GM12872 (cell line): ENCODE results near the gene IGF2R.
A peak's percentile ranks its signal among the peaks of the same experiment; 100 is the strongest.

Source experiments
- TF ChIP-seq, protein P1 (sequence below): IDR thresholded peaks from 3 replicates; pipeline ENCODE4 v1.5.1; 2011; ENCODE audit warnings: low read depth, mild to moderate bottlenecking, low read length, moderate library complexity; ENCODE audit not compliant: insufficient read depth

Gene IGF2R

DNA sequence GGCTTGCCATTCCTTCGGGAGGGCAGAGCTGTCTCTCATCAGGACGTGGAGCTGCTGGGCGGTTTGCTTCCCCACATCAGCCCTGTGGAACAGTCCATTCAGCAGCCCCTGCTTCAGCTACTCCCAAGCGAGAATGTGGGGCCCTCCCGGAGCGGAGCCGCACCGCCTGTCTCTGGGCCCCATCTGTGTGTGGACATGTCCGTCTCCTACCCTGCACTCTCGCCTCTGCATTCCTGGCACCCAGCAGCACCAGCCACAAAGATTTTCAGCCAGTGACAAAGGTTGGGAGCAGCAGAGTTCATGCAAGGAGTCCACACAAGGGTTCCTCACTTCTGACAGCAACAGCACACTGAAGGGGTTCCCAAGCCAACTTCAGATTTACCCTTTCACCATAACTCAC, 123.7 kb downstream of the IGF2R start:
- TF ChIP-seq, protein P1, sequence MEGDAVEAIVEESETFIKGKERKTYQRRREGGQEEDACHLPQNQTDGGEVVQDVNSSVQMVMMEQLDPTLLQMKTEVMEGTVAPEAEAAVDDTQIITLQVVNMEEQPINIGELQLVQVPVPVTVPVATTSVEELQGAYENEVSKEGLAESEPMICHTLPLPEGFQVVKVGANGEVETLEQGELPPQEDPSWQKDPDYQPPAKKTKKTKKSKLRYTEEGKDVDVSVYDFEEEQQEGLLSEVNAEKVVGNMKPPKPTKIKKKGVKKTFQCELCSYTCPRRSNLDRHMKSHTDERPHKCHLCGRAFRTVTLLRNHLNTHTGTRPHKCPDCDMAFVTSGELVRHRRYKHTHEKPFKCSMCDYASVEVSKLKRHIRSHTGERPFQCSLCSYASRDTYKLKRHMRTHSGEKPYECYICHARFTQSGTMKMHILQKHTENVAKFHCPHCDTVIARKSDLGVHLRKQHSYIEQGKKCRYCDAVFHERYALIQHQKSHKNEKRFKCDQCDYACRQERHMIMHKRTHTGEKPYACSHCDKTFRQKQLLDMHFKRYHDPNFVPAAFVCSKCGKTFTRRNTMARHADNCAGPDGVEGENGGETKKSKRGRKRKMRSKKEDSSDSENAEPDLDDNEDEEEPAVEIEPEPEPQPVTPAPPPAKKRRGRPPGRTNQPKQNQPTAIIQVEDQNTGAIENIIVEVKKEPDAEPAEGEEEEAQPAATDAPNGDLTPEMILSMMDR, result no peak

DNA sequence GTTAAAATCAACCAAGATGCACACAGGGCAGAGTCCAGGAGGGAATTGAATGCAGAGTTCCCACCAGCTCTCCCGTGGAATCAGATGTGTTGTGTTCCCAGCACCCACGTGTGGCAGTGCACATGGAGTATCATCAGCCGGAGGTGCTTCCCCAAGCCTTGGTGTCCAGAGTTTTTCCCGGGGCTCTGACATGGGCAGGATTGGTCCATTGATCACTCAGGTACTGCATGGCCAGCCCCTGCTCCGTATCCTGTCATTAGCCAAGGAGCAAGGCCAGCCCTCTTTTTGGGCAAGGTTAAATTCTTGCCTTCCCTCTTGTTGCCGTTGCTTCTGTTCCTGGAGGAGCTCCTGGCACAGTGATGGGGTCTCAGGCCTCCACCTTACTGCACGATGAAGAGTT, 124.2 kb downstream of the IGF2R start:
- TF ChIP-seq, protein P1, result no peak

DNA sequence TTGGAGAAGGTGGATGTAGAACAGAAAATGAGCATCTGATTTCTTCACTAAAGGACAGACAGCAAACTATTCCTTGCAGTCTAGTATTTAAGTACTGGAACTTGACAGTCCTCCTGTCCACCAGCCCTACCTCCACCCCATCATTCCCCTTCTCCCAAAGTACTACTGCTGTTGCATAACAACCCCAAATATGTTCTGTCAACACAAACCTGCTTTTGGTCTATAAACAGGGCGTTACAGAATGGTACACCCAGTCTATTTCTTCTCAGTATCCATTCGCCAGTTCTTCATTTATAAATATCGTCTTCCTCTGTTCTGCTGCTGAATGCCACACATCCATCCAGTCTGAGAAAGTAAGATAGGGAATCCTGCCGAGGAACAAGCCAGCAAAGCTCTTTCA, 125.1 kb downstream of the IGF2R start:
- TF ChIP-seq, protein P1, result no peak

DNA sequence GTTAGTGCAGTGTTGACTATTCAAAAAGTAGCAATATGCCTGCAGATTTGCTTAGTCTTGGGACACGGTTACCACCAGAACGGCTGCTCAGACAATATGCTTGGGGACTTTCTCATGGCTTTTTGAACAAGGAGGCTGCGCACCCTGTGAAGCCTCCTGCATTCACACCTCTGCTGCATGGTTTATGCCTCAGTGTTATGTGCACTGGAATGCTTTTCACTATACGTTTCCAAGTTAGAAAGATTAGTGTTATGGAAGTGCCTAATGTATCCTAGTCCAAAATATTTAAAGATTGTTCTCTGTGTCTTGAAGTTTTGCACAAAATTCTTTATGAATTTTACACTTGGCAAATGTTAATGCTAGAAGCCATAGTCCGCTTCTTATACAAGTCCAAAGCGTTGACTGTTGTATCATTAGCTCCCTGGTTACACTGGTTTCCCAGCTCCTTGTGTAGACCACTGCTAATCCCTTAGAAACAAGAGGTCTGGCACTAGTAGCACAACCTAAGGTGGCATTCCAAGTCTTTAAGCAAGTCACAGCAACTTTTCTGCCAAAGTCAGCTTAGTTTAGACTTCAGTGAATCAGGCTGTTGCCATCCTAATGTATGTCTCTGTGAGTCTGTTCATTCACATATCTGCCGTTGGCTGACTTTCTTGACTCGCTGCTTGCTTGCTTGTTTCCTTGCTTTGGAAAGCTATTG, 126.4 kb downstream of the IGF2R start:
- TF ChIP-seq, protein P1, result no peak

DNA sequence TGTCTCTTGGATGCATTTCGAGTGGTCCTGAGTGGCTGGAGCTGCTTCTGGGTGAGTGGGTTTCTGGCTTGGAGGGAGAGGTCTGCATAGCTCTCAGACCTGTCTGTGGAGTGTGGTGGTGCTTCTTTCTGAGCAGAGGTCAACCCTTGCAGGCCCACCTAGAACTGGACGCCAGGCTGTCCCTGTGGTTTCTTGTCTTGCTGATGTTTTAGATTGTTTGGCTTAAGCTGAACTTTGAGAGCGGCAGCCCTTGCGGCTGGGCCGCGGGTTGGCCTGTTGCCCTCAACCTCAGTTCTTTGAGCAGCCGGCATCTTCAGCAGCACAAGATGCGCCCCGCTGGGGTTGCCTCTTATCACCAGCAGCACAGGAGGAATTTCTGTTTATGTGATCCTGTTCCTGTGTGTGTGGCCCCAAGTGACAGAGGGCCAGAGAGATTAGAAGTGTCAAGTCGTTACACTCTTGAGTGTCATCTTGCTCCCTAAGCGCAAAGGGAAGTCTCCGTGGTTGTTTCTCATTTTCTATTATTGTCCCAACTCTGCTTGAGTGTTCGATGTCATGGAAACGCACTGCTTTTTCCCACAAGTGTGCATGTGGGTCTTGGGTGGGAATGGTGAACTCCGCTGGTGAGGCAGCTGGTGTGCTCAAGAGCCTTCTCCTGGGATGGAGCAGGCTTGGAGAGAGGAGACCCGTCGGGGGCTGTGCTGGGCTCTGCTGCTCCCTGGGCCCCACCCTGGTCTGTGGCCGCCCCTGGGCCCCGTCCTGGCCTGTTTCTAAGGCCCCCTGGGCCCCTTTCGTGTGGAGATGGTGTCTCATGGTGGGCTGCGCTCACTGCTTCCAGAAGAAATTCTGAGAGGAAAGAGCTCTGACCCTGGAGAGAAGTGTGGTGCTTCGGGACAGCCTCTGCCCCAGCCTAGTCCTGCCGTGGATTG, 132.7 kb downstream of the IGF2R start:
- TF ChIP-seq, protein P1, result no peak

DNA sequence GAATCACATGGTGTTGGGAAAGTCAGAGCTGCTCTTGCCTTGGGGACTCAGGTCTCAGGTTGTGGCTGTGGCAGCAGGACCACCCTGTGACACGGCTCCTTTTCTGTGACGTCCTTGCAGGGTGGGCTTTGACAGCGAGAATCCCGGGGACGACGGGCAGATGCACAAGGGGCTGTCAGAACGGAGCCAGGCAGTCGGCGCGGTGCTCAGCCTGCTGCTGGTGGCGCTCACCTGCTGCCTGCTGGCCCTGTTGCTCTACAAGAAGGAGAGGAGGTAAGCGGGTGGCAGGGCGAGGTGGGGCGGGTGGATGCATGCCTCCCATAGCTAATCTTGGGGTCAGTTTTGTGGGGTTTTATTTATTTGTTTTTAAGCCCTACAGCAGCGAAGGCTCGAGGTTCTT, 133.5 kb downstream of the IGF2R start:
- TF ChIP-seq, protein P1, result no peak

DNA sequence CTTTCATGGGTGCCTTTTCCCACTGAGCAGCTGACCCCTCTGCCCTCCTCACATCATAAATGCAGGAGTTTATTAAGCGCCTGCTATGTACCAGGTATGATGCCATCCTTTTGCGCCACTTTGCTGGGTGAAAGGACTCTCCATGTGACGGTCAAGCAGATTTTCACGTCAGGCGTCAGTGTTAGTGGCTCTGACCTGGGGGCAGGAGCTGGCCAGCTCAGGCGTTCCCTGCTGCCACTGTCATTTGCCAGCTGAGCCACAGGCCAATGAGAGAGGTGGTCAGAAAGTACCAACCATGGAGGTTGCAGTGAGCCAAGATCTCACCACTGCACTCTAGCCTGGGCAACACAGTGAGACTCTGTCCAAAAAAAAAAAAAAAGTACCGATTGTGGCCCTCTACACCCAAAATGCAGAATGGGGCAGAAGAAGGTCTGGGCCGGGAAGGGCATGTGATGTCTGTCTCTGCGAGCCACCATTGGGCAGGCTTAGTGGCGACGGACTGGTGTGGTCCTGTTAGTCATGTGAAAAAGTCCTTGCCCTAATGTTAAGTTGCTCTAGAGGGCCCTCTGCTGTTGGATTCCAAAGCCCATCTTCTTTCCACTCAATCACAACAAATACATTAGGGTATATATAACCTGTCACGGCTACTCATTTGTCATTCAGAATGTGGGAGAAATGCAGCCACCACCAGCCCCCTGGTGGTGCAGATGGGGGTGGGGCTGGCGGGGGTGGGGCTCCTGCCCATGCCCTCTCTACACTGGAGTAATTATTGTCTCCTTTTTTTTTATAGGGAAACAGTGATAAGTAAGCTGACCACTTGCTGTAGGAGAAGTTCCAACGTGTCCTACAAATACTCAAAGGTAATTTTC, 134.3 kb downstream of the IGF2R start:
- TF ChIP-seq, protein P1, result peak; percentile 60
